Gastrocnemius medialis (tissue), 4 donors: ENCODE results near the gene CFAP46. TPM values are rescaled to one million over a fixed set of nuclear protein-coding genes. Genes with fewer than 3 reads are reported as not detected.

Experiments used
- ATAC-seq, 2 donors: fragments of 150-250 bp; one replicate each; pipeline ENCODE4 v1.9.1; 2016
- DNase-seq, 2 donors: peaks; one replicate each; pipeline ENCODE4 v3.0.0-alpha.2; 2019
- H3K27ac ChIP-seq, 4 donors: fragments of 200-600 bp; sonication (generic); 1 replicate in 1 of 4; 2 replicates in 3 of 4; pipeline ENCODE4 v1.5.1; 2016 to 2018; ENCODE audit warnings: mild to moderate bottlenecking in 2 of 4, moderate library complexity in 1 of 4
- H3K27me3 ChIP-seq, 3 donors: fragments of 200-600 bp; sonication (generic) in 2 of 3; 1 replicate in 1 of 3; 2 replicates in 2 of 3; pipeline versions ENCODE4 v1.5.1 to v1.6.0; 2016 to 2019; ENCODE audit warnings: mild to moderate bottlenecking in 1 of 3, moderate library complexity in 1 of 3
- H3K36me3 ChIP-seq, 2 donors: fragments of 200-600 bp; sonication (generic) in 1 of 2; one replicate each; pipeline ENCODE4 v1.5.1; 2017 to 2018
- H3K4me1 ChIP-seq, 2 donors: fragments of 200-600 bp; sonication (generic) in 1 of 2; one replicate each; pipeline ENCODE4 v1.5.1; 2016 to 2017; ENCODE audit warnings: mild to moderate bottlenecking in 2 of 2
- H3K4me3 ChIP-seq, 4 donors: fragments of 200-600 bp; sonication (generic) in 3 of 4; 1 replicate in 1 of 4; 2 replicates in 3 of 4; pipeline ENCODE4 v1.5.1; 2016 to 2019; ENCODE audit warnings: mild to moderate bottlenecking in 2 of 4
- H3K9me3 ChIP-seq, 3 donors: fragments of 200-600 bp; sonication (generic) in 2 of 3; 1 replicate in 1 of 3; 2 replicates in 2 of 3; pipeline ENCODE4 v1.5.1; 2016 to 2019
- CTCF ChIP-seq, 5 experiments: fragments of 450-650 bp in 3 of 5; fragments of 200-600 bp in 2 of 5; sonication (generic) in 2 of 5; IDR thresholded peaks in 4 of 5; conservative IDR thresholded peaks in 1 of 5; 1 replicate in 4 of 5; 2 replicates in 1 of 5; pipeline ENCODE4 v1.5.1; 2016 to 2019; ENCODE audit warnings: antibody characterized with exemption in 5 of 5, mild to moderate bottlenecking in 3 of 5, moderate library complexity in 3 of 5
- POLR2A ChIP-seq, 2 donors: fragments of 450-650 bp; IDR thresholded peaks; one replicate each; pipeline ENCODE4 v1.6.1; 2017; ENCODE audit warnings: antibody characterized with exemption in 2 of 2, mild to moderate bottlenecking in 2 of 2, moderate library complexity in 2 of 2
- in situ Hi-C, 4 donors: fragments of 200-750 bp; cut with MboI; loops; one replicate each; pipeline versions ENCODE4 v1.15.0 to v1.8.0; 2017; ENCODE audit warnings: low sequenced_read_pairs in 4 of 4
- intact Hi-C: fragments of 100-400 bp; cut with DNase I; formaldehyde crosslinking; loops from one replicate; pipeline ENCODE4 v1.15.1; 2023; ENCODE audit warnings: low total_unique reads
- total RNA-seq, 4 donors: library from RNA; depleted of rRNA; stranded (reverse); fragments of >200 nt; gene quantifications; one replicate each; pipeline versions ENCODE4 v1.1.0 to v1.2.3, GENCODE V29; 2016

Gene CFAP46
- total RNA-seq, 4 donors from 2014 or later = 4.2 to 27.9 (median 11.9) TPM

- no peak for DNase-seq
- Histone ChIP-seq H3K27ac (no peak overlapping the region), H3K4me1 (no peaks in the 10 kb centered on the region), H3K36me3 (no peaks in the 10 kb centered on the region), H3K4me3 (no peak overlapping the region), H3K27me3 (peaks cover 9 to 24% (median 10%) of the 10 kb centered on the region in 3 donors), H3K9me3 (no peaks in the 10 kb centered on the region)
- in situ Hi-C loops (no loop called here), intact Hi-C loops (no loop called here)
- no peak for TF ChIP-seq POLR2A (IDR thresholded peaks at IDR 0.05)
- no peak for TF ChIP-seq CTCF (IDR thresholded peaks at IDR 0.05 in 4 of 5, conservative IDR thresholded peaks at IDR 0.05 in 1 of 5)
- no peak for ATAC-seq
These were observed 38.2 kb upstream of the CFAP46 start for GRCh38 chr10:132980426-132981172.

- no peak overlapping the region for H3K27ac ChIP-seq
- in situ Hi-C loops = no loop called here
- DNase-seq = no peak
These were observed 37.4 kb upstream of the CFAP46 start for GRCh38 chr10:132979491-132980425.

GRCh38 chr10:132978542-132978941, 36.2 kb upstream of the CFAP46 start:
- DNase-seq (no peak), ATAC-seq (no peak)
- Histone ChIP-seq H3K27ac (no peak overlapping the region), H3K4me3 (no peak overlapping the region), H3K4me1 (no peaks in the 10 kb centered on the region), H3K9me3 (no peaks in the 10 kb centered on the region), H3K36me3 (no peaks in the 10 kb centered on the region), H3K27me3 (peaks cover 11 to 24% (median 21%) of the 10 kb centered on the region in 3 donors)
- TF ChIP-seq POLR2A (IDR thresholded peaks at IDR 0.05) (no peak), CTCF (IDR thresholded peaks at IDR 0.05 in 4 of 5, conservative IDR thresholded peaks at IDR 0.05 in 1 of 5) (no peak)
- in situ Hi-C loops (no loop called here), intact Hi-C loops (no loop called here)

More at GRCh38 chr10:132979491-132980425, 37.4 kb upstream of the CFAP46 start:
- H3K36me3 ChIP-seq = no peaks in the 10 kb centered on the region
- no peaks in the 10 kb centered on the region for H3K4me1 ChIP-seq
- no peaks in the 10 kb centered on the region for H3K9me3 ChIP-seq
- H3K27me3 ChIP-seq = peaks cover 11 to 18% (median 16%) of the 10 kb centered on the region in 3 donors
- no peak for ATAC-seq
- no peak overlapping the region for H3K4me3 ChIP-seq
- intact Hi-C loops = no loop called here
- no peak for TF ChIP-seq CTCF (IDR thresholded peaks at IDR 0.05 in 4 of 5, conservative IDR thresholded peaks at IDR 0.05 in 1 of 5)
- TF ChIP-seq POLR2A (IDR thresholded peaks at IDR 0.05) = no peak

- Histone ChIP-seq H3K4me1 (no peaks in the 10 kb centered on the region), H3K9me3 (no peaks in the 10 kb centered on the region), H3K36me3 (no peaks in the 10 kb centered on the region), H3K4me3 (no peak overlapping the region), H3K27ac (no peak overlapping the region), H3K27me3 (peaks cover 11 to 25% (median 23%) of the 10 kb centered on the region in 3 donors)
- TF ChIP-seq CTCF (IDR thresholded peaks at IDR 0.05 in 4 of 5, conservative IDR thresholded peaks at IDR 0.05 in 1 of 5) (no peak), POLR2A (IDR thresholded peaks at IDR 0.05) (no peak)
- in situ Hi-C loops = no loop called here
- intact Hi-C loops = no loop called here
- ATAC-seq (no peak), DNase-seq (no peak)
These were observed 35.4 kb upstream of the CFAP46 start for GRCh38 chr10:132977807-132978206.
